Memory B cell (primary cell): ENCODE results near the gene KCNG2.
A peak's percentile ranks its signal among the peaks of the same experiment; 100 is the strongest.

Source experiments
- ATAC-seq: fragments of 150-1000 bp; cut with Tn5 transposase; 2 replicates; pipeline ENCODE4 v1.10.0; 2021; ENCODE audit warnings: low read depth, mild to moderate bottlenecking, moderate library complexity
- DNase-seq, 2 donors: peaks; one replicate each; pipeline ENCODE4 v3.0.0; 2022; ENCODE audit warnings: low spot score in 2 of 2
- H3K27ac Mint-ChIP-seq: one replicate; pipeline ENCODE4 v1.8.0; 2022; ENCODE audit warnings: mild to moderate bottlenecking, moderate library complexity, mixed read lengths
- H3K27me3 Mint-ChIP-seq: one replicate; pipeline ENCODE4 v1.8.0; 2022; ENCODE audit warnings: mixed read lengths
- H3K36me3 Mint-ChIP-seq: one replicate; pipeline ENCODE4 v1.8.0; 2022; ENCODE audit warnings: mild to moderate bottlenecking, mixed read lengths
- H3K4me1 Mint-ChIP-seq: one replicate; pipeline ENCODE4 v1.8.0; 2022; ENCODE audit warnings: mixed read lengths
- H3K4me3 Mint-ChIP-seq: one replicate; pipeline ENCODE4 v1.8.0; 2022; ENCODE audit warnings: mild to moderate bottlenecking, moderate library complexity, mixed read lengths
- H3K9me3 Mint-ChIP-seq: one replicate; pipeline ENCODE4 v1.8.0; 2022; ENCODE audit warnings: mixed read lengths

KCNG2 gene

GRCh38 chr18:79785831-79786230 lies 11.9 kb upstream of the KCNG2 start:
- peaks cover 22% of the 10 kb centered on the region for H3K27me3 Mint-ChIP-seq
- H3K27ac Mint-ChIP-seq, result no peak overlapping the region
- no peaks in the 10 kb centered on the region for H3K36me3 Mint-ChIP-seq
- peaks cover 12% of the 10 kb centered on the region for H3K4me1 Mint-ChIP-seq
- DNase-seq (no peak), ATAC-seq (no peak)
- no peaks in the 10 kb centered on the region for H3K9me3 Mint-ChIP-seq
- H3K4me3 Mint-ChIP-seq, result no peak overlapping the region

GRCh38 chr18:79786304-79786703 lies 11.4 kb upstream of the KCNG2 start:
- H3K27me3 Mint-ChIP-seq, result peaks cover 23% of the 10 kb centered on the region
- no peaks in the 10 kb centered on the region for H3K9me3 Mint-ChIP-seq

GRCh38 chr18:79786786-79787526 lies 10.8 kb upstream of the KCNG2 start:
- ATAC-seq (no peak), DNase-seq (no peak)
- Mint-ChIP-seq H3K36me3 (no peaks in the 10 kb centered on the region), H3K27me3 (peaks cover 28% of the 10 kb centered on the region), H3K4me3 (no peak overlapping the region), H3K27ac (no peak overlapping the region), H3K9me3 (no peaks in the 10 kb centered on the region), H3K4me1 (peaks cover 22% of the 10 kb centered on the region)

More at GRCh38 chr18:79786304-79786703, 11.4 kb upstream of the KCNG2 start:
- Mint-ChIP-seq H3K36me3 (no peaks in the 10 kb centered on the region), H3K4me3 (no peak overlapping the region), H3K4me1 (peaks cover 17% of the 10 kb centered on the region), H3K27ac (no peak overlapping the region)
- DNase-seq, result no peak
- no peak for ATAC-seq

GRCh38 chr18:79787527-79787864 lies 10.2 kb upstream of the KCNG2 start:
- peaks cover 32% of the 10 kb centered on the region for H3K27me3 Mint-ChIP-seq
- DNase-seq (no peak), ATAC-seq (no peak)
- H3K4me3 Mint-ChIP-seq, result no peak overlapping the region
- H3K4me1 Mint-ChIP-seq, result peaks cover 27% of the 10 kb centered on the region
- H3K9me3 Mint-ChIP-seq, result no peaks in the 10 kb centered on the region
- no peaks in the 10 kb centered on the region for H3K36me3 Mint-ChIP-seq
- H3K27ac Mint-ChIP-seq, result no peak overlapping the region

GRCh38 chr18:79787865-79788733 lies 9.6 kb upstream of the KCNG2 start:
- H3K4me3 Mint-ChIP-seq, result no peak overlapping the region
- no peak for DNase-seq
- no peaks in the 10 kb centered on the region for H3K9me3 Mint-ChIP-seq
- ATAC-seq, result no peak
- peaks cover 29% of the 10 kb centered on the region for H3K4me1 Mint-ChIP-seq
- H3K27ac Mint-ChIP-seq, result no peak overlapping the region
- no peaks in the 10 kb centered on the region for H3K36me3 Mint-ChIP-seq
- H3K27me3 Mint-ChIP-seq, result peaks cover 32% of the 10 kb centered on the region

- no peak for DNase-seq
- peaks cover 29% of the 10 kb centered on the region for H3K4me1 Mint-ChIP-seq
- H3K9me3 Mint-ChIP-seq, result no peaks in the 10 kb centered on the region
- H3K4me3 Mint-ChIP-seq, result no peak overlapping the region
- no peak overlapping the region for H3K27ac Mint-ChIP-seq
- H3K36me3 Mint-ChIP-seq, result no peaks in the 10 kb centered on the region
- peaks cover 32% of the 10 kb centered on the region for H3K27me3 Mint-ChIP-seq
- no peak for ATAC-seq
Observed at GRCh38 chr18:79788734-79789085, 9.0 kb upstream of the KCNG2 start.

- H3K36me3 Mint-ChIP-seq, result no peaks in the 10 kb centered on the region
Observed at GRCh38 chr18:79789091-79789891, 8.4 kb upstream of the KCNG2 start.

GRCh38 chr18:79789901-79790890 lies 7.5 kb upstream of the KCNG2 start:
- DNase-seq, result no peak
- H3K4me1 Mint-ChIP-seq, result peaks cover 25% of the 10 kb centered on the region
- H3K27ac Mint-ChIP-seq, result no peak overlapping the region
- no peaks in the 10 kb centered on the region for H3K9me3 Mint-ChIP-seq
- peaks cover 2% of the 10 kb centered on the region for H3K36me3 Mint-ChIP-seq
- peaks cover 35% of the 10 kb centered on the region for H3K27me3 Mint-ChIP-seq
- peak; percentile 27 for ATAC-seq
- no peak overlapping the region for H3K4me3 Mint-ChIP-seq

More at GRCh38 chr18:79789091-79789891, 8.4 kb upstream of the KCNG2 start:
- ATAC-seq, result no peak
- DNase-seq, result no peak
- Mint-ChIP-seq H3K27me3 (peaks cover 30% of the 10 kb centered on the region), H3K4me3 (no peak overlapping the region), H3K27ac (no peak overlapping the region), H3K9me3 (no peaks in the 10 kb centered on the region), H3K4me1 (peaks cover 27% of the 10 kb centered on the region)

GRCh38 chr18:79790996-79791972 lies 6.5 kb upstream of the KCNG2 start:
- ATAC-seq (peak; percentile 45), DNase-seq (no peak)
- H3K4me3 Mint-ChIP-seq, result peak overlapping the region; percentile 37
- peaks cover 25% of the 10 kb centered on the region for H3K4me1 Mint-ChIP-seq
- no peak overlapping the region for H3K27ac Mint-ChIP-seq
- H3K27me3 Mint-ChIP-seq, result peaks cover 36% of the 10 kb centered on the region
- H3K36me3 Mint-ChIP-seq, result peaks cover 2% of the 10 kb centered on the region
- H3K9me3 Mint-ChIP-seq, result no peaks in the 10 kb centered on the region

GRCh38 chr18:79792096-79792987 lies 5.4 kb upstream of the KCNG2 start:
- DNase-seq (no peak), ATAC-seq (no peak)
- Mint-ChIP-seq H3K27ac (no peak overlapping the region), H3K4me3 (peak overlapping the region; percentile 37), H3K9me3 (no peaks in the 10 kb centered on the region), H3K36me3 (peaks cover 3% of the 10 kb centered on the region), H3K27me3 (peaks cover 35% of the 10 kb centered on the region), H3K4me1 (peaks cover 27% of the 10 kb centered on the region)

GRCh38 chr18:79792988-79793355 lies 4.8 kb upstream of the KCNG2 start:
- Mint-ChIP-seq H3K4me1 (peaks cover 29% of the 10 kb centered on the region), H3K4me3 (no peak overlapping the region), H3K9me3 (no peaks in the 10 kb centered on the region), H3K27me3 (peaks cover 37% of the 10 kb centered on the region), H3K27ac (no peak overlapping the region), H3K36me3 (peaks cover 4% of the 10 kb centered on the region)
- DNase-seq, result no peak
- peak; percentile 76 for ATAC-seq

- no peak for DNase-seq
- Mint-ChIP-seq H3K27ac (no peak overlapping the region), H3K9me3 (no peaks in the 10 kb centered on the region), H3K36me3 (peaks cover 4% of the 10 kb centered on the region), H3K4me1 (peaks cover 36% of the 10 kb centered on the region), H3K27me3 (peaks cover 38% of the 10 kb centered on the region), H3K4me3 (no peak overlapping the region)
- ATAC-seq, result no peak
Observed at GRCh38 chr18:79794846-79795245, 2.9 kb upstream of the KCNG2 start.
